Measurements from ENCODE around the gene ARL5B. TPM values are rescaled to one million over a fixed set of nuclear protein-coding genes. Genes with fewer than 3 reads are reported as not detected.

The ARL5B gene
- total and polyA plus RNA-seq, 12 donors, result 2.0 to 10.9 (median 7.2) TPM

- Histone ChIP-seq H3K36me3 (no peaks in the 10 kb centered on the region), H3K4me1 (no peaks in the 10 kb centered on the region), H3K4me3 (no peak overlapping the region), H3K27ac (no peak overlapping the region), H3K27me3 (peaks cover 0 to 20% (median 0%) of the 10 kb centered on the region in 7 donors), H3K9me3 (no peaks in the 10 kb centered on the region)
- no peak for TF ChIP-seq CTCF (IDR thresholded peaks at IDR 0.05)
- intact Hi-C loops (cut with DNase I), result no loop called here
- ATAC-seq, result no peak
- WGBS, 2 donors, result 93 to 96% methylated on average over 1 of the region's 1 CpG
- no peak for DNase-seq
These were observed 59.8 kb downstream of the ARL5B start for GRCh38 chr10:18718991-18719390.

DNA sequence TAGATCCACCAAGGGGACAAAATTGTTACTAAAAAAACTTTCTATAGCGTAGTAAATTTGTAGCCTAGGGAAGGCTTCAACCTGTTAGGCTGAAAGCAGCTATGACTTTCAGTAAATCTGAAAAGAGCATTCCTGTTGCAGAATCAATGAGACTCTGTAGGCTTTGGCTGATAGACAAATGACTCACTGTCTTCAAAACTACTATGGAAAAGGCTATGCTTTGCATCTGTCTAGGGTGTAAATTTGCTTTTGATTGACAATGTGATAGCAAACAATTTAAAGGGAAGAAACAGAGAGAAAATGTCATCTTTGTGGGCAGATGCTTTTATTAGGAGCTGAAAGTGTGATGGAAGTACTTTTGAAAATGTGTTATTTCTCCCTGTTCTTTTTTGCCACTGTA, 60.6 kb downstream of the ARL5B start:
- Histone ChIP-seq H3K4me3 (no peak overlapping the region), H3K27me3 (peaks cover 0 to 20% (median 0%) of the 10 kb centered on the region in 7 donors), H3K4me1 (no peaks in the 10 kb centered on the region), H3K27ac (no peak overlapping the region), H3K9me3 (no peaks in the 10 kb centered on the region), H3K36me3 (no peaks in the 10 kb centered on the region)
- TF ChIP-seq CTCF (IDR thresholded peaks at IDR 0.05), result no peak
- DNase-seq (no peak), ATAC-seq (no peak)
- intact Hi-C loops (cut with DNase I), result no loop called here
- 83 to 89% methylated on average over 1 of the region's 1 CpG for WGBS, 2 donors

- Histone ChIP-seq H3K4me1 (no peaks in the 10 kb centered on the region), H3K9me3 (no peaks in the 10 kb centered on the region), H3K4me3 (no peak overlapping the region), H3K36me3 (no peaks in the 10 kb centered on the region), H3K27me3 (peaks cover 0 to 20% (median 0%) of the 10 kb centered on the region in 7 donors), H3K27ac (no peak overlapping the region)
- intact Hi-C loops (cut with DNase I), result no loop called here
- 66 to 68% methylated on average over 9 of the region's 9 CpGs for WGBS, 2 donors
- TF ChIP-seq CTCF (IDR thresholded peaks at IDR 0.05), result no peak
- ATAC-seq, result no peak
- no peak for DNase-seq
These were observed 61.8 kb downstream of the ARL5B start for GRCh38 chr10:18721067-18721466.

DNA sequence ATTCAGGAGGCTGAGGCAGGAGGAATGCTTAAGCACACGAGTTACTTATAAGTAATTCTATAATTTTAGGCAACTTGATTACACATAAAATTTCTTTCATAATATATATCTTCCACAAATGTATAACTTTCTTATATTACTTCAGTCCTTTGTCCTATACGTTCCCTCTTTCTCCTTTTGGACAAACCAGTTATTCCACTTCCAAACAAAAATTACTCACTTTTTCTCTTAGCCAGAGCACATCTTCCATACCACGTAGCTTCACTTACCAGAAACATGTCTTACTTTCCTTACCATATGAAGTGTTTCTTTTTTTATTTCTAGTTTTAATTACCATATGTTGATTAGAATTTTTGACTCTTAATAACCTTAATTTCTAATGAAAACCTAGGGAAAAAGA, 64.6 kb downstream of the ARL5B start:
- no peak for TF ChIP-seq CTCF (IDR thresholded peaks at IDR 0.05)
- intact Hi-C loops (cut with DNase I), result no loop called here
- peaks cover 0 to 4% (median 0%) of the 10 kb centered on the region in 11 donors for H3K9me3 ChIP-seq
- no peaks in the 10 kb centered on the region for H3K4me1 ChIP-seq
- no peak overlapping the region for H3K4me3 ChIP-seq
- H3K36me3 ChIP-seq, result no peaks in the 10 kb centered on the region
- H3K27me3 ChIP-seq, result peaks cover 0 to 20% (median 0%) of the 10 kb centered on the region in 7 donors
- no peak for DNase-seq
- H3K27ac ChIP-seq, result no peak overlapping the region
- no peak for ATAC-seq
- 66 to 70% methylated on average over 3 of the region's 3 CpGs for WGBS, 2 donors

Other genes starting within 250 kb of the ARL5B start
- 10 to 100 TPM in 2 of 10 donors, 1 to 10 TPM in 8; 4.9 to 11.4 (median 8.7) TPM for gene NSUN6, start 7.8 kb upstream of the ARL5B start, total RNA-seq
- 10 to 100 TPM in 1 of 2 donors, 1 to 10 TPM in 1; 5.5 to 13.5 TPM for gene NSUN6, start 7.8 kb upstream of the ARL5B start, polyA plus RNA-seq